ENCODE results near the gene SMARCD3.

DNA sequence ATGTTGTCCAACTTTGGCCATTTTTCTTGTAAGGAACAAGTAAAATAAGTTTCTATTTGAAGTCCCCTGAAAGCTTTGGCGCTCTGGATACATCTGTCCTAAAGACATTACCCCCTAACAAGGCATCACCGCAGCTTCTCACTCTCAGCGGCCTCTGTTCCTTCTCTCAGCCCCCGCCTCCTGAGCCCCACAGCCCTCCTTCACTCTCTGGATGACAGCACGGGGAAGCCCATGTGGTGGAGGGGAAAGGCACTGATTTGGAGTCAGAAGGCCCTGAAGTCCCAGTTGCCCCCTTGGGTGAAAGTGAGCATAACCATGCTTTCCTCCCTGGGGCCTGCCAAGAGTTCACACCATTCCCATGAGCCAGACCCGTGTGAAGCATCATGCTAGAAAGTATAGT lies 42.8 kb downstream of the SMARCD3 start:
- TF ChIP-seq SUZ12 (IDR thresholded peaks at IDR 0.05): no peak
- no peak for TF ChIP-seq ELF4 (IDR thresholded peaks at IDR 0.05)
- no peak for TF ChIP-seq TARDBP (IDR thresholded peaks at IDR 0.05)
- TF ChIP-seq SP1 (IDR thresholded peaks at IDR 0.05): no peak
- no peak for TF ChIP-seq NFRKB (IDR thresholded peaks at IDR 0.05)
- no peak for TF ChIP-seq FOXM1 (IDR thresholded peaks at IDR 0.05; ENCODE audit: borderline replicate concordance)
- no peak for TF ChIP-seq FOXK2 (IDR thresholded peaks at IDR 0.05)
- no peak for TF ChIP-seq ARNT (IDR thresholded peaks at IDR 0.05)
- TF ChIP-seq, protein P1, sequence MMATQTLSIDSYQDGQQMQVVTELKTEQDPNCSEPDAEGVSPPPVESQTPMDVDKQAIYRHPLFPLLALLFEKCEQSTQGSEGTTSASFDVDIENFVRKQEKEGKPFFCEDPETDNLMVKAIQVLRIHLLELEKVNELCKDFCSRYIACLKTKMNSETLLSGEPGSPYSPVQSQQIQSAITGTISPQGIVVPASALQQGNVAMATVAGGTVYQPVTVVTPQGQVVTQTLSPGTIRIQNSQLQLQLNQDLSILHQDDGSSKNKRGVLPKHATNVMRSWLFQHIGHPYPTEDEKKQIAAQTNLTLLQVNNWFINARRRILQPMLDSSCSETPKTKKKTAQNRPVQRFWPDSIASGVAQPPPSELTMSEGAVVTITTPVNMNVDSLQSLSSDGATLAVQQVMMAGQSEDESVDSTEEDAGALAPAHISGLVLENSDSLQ (IDR thresholded peaks at IDR 0.05): no peak

Data from HEK293T (cell line).